Middle frontal gyrus (tissue), 1 donor: Measurements from ENCODE around the gene GMEB2.
"Not testable (repeated sequence)": the region's sequence is repeated elsewhere in the genome, so short reads cannot be mapped to it uniquely, and the experiment has no call there.

Experiments
- DNase-seq: peaks from one replicate; pipeline ENCODE4 v3.0.0-alpha.2; 2015; ENCODE audit warnings: low spot score; ENCODE audit errors: extremely low spot score

GMEB2 gene

GRCh38 chr20:63561624-63562396 lies 65.1 kb downstream of the GMEB2 start:
- no peak for DNase-seq

- no peak for DNase-seq
Measured at GRCh38 chr20:63560856-63561609, 65.9 kb downstream of the GMEB2 start.

GRCh38 chr20:63560333-63560805 lies 66.5 kb downstream of the GMEB2 start:
- no peak for DNase-seq

- DNase-seq = not testable (repeated sequence)
Measured at GRCh38 chr20:63559485-63560332, 67.2 kb downstream of the GMEB2 start.

- DNase-seq = no peak
Measured at GRCh38 chr20:63558804-63559484, 68.0 kb downstream of the GMEB2 start.

- no peak for DNase-seq
Measured at GRCh38 chr20:63557481-63557891, 69.4 kb downstream of the GMEB2 start.

- no peak for DNase-seq
Measured at GRCh38 chr20:63556873-63557478, 69.9 kb downstream of the GMEB2 start.

GRCh38 chr20:63555661-63556381 lies 71.1 kb downstream of the GMEB2 start:
- DNase-seq = no peak

GRCh38 chr20:63554361-63555278 lies 72.3 kb downstream of the GMEB2 start:
- no peak for DNase-seq

GRCh38 chr20:63553933-63554290 lies 73.0 kb downstream of the GMEB2 start, which contains the start of gene FNDC11:
Gene FNDC11 (plus strand): TSS chr20:63554159. CDS start chr20:63555664, 1,505 bp downstream.
- DNase-seq = no peak

- no peak for DNase-seq
Measured at GRCh38 chr20:63553251-63553932, 73.5 kb downstream of the GMEB2 start.

GRCh38 chr20:63552481-63553249 lies 74.2 kb downstream of the GMEB2 start:
- DNase-seq = no peak

- no peak for DNase-seq
Measured at GRCh38 chr20:63551068-63551467, 75.8 kb downstream of the GMEB2 start.

- no peak for DNase-seq
Measured at GRCh38 chr20:63549679-63550282, 77.1 kb downstream of the GMEB2 start.

GRCh38 chr20:63549019-63549418 lies 77.9 kb downstream of the GMEB2 start:
- no peak for DNase-seq

GRCh38 chr20:63548542-63548941 lies 78.4 kb downstream of the GMEB2 start:
- no peak for DNase-seq
